Fibroblast of the aortic adventitia (primary cell): ENCODE measurements around the gene ZNF79. TPM values are rescaled to one million over a fixed set of nuclear protein-coding genes. Genes with fewer than 3 reads are reported as not detected.
"Not testable (repeated sequence)": the region's sequence is repeated elsewhere in the genome, so short reads cannot be mapped to it uniquely, and the experiment has no call there.

ENCODE experiments used
- DNase-seq: peaks from one replicate; pipeline ENCODE4 v3.0.0-alpha.2; 2010; ENCODE audit warnings: low read depth
- H3K4me3 ChIP-seq: 2 replicates; pipeline ENCODE4 v1.5.1; 2011; ENCODE audit warnings: low read depth, mild to moderate bottlenecking, control low read depth, low read length, moderate library complexity
- total RNA-seq: library from RNA; depleted of rRNA; stranded (reverse); fragments of >200 nt; gene quantifications from 2 replicates; pipeline ENCODE4 v1.2.3, GENCODE V29; 2012; ENCODE audit warnings: low replicate concordance
- TF ChIP-seq, protein P1 (sequence below): IDR thresholded peaks from 2 replicates; pipeline ENCODE4 v1.5.1; 2011; ENCODE audit warnings: mild to moderate bottlenecking, low read length, control low read depth, inconsistent platforms; ENCODE audit not compliant: insufficient read depth

ZNF79 gene
- total RNA-seq, 1 donor, result 10.2 TPM

DNA sequence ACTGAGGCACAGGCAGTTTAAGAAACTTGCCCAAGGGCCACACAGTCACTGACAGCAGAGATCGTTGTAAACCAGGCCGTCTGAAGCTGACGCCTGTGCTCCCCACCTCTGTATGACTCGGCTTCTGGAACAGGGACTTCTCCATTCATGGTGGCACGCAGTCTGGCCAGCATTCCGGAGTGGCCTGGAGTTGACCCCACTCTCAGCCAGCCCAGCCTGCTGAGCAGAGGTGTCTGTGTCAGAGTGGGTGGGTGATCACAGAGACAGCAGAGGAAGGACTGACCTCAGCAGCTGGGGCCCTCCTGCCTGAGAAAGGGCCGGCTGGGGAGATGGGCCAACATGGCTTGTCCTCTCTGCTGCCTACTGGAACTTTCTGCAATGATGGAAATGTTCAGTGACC, 39.7 kb downstream of the ZNF79 start:
- DNase-seq, result peak; percentile 45
- H3K4me3 ChIP-seq, result no peak overlapping the region
- TF ChIP-seq, protein P1, sequence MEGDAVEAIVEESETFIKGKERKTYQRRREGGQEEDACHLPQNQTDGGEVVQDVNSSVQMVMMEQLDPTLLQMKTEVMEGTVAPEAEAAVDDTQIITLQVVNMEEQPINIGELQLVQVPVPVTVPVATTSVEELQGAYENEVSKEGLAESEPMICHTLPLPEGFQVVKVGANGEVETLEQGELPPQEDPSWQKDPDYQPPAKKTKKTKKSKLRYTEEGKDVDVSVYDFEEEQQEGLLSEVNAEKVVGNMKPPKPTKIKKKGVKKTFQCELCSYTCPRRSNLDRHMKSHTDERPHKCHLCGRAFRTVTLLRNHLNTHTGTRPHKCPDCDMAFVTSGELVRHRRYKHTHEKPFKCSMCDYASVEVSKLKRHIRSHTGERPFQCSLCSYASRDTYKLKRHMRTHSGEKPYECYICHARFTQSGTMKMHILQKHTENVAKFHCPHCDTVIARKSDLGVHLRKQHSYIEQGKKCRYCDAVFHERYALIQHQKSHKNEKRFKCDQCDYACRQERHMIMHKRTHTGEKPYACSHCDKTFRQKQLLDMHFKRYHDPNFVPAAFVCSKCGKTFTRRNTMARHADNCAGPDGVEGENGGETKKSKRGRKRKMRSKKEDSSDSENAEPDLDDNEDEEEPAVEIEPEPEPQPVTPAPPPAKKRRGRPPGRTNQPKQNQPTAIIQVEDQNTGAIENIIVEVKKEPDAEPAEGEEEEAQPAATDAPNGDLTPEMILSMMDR, result no peak

DNA sequence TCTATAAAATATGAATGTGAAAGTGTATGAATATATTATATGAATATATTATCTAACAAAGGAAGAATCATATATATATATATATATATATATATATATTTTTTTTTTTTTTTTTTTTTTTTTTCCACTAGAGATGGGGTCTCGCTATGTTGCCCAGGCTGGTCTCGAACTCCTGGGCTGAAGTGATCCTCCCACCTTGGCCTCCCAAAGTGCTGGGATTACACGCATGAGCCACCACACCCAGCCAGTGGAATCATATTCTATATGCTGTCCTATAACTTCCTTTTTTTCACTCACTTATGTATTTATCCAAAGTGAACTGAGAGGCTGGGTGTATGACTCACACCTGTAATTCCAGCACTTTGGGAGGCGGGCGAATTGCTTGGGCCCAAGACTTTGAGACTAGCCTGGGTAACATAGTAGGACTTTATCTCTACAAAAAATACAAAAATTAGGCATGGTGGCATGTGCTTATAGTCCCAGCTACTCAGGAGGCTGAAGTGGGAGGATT, 42.3 kb downstream of the ZNF79 start:
- DNase-seq, H3K4me3 ChIP-seq: not testable (repeated sequence)

DNA sequence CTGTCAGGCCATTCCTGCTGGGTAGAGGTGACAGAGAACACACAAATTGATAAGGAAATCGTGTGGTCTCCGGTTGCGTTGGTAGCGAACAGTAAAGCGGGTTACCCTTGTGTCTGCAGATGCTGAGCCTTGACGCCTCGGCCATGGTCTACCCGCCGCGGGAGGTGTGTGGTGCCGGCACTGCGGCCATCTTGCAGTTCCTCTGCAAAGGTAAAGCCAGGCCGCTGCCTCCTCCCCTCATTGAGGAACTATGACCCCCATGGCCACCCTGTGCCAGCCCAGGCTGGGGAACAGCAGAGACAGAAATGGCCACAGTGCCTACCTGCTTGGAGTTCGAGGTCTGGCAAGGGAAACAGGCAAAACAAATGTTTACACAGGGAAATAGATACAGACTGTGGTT, 43.4 kb downstream of the ZNF79 start:
- TF ChIP-seq, protein P1, result no peak
- no peak for DNase-seq
- no peak overlapping the region for H3K4me3 ChIP-seq

DNA sequence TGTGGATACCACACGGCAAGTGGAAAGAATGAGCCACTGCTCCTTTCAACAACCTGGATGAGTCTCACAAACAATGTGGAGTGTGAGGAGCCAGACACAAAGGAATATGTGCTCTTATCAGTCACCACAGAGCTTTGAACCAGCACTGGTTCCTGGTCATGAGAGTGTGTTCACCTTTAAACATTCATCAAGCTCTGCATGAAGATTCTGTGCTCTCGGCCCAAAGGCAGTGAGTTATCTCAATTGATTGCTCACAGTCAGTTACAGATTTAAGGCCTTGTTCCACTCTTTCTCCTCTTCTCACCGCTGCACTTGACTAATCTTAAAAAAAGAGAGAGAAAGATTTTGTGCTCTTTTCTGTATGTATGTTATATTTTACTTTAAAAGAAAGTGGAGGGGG, 46.5 kb downstream of the ZNF79 start:
- H3K4me3 ChIP-seq, result no peak overlapping the region
- DNase-seq, result no peak
- TF ChIP-seq, protein P1, result no peak

DNA sequence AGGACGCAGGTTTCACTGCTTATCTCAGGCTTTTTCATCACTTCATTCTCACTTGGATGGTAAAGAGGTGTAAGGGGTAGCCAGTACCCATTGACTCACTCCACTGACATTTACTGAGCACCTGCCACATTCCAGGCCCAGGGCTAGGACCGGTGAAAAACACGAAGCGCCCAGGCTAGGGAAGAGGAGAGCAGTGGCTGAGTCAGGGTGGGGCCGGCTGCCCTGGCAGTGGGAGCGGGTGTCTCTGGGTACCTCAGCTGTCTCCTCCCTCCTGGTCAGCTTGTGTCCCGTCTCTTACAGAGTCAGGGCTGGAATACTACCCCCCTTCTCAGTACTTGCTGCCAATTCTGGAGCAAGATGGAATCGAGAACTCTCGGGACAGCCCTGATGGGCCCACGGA, 49.3 kb downstream of the ZNF79 start:
- DNase-seq, result no peak
- no peak overlapping the region for H3K4me3 ChIP-seq
- TF ChIP-seq, protein P1, result no peak

DNA sequence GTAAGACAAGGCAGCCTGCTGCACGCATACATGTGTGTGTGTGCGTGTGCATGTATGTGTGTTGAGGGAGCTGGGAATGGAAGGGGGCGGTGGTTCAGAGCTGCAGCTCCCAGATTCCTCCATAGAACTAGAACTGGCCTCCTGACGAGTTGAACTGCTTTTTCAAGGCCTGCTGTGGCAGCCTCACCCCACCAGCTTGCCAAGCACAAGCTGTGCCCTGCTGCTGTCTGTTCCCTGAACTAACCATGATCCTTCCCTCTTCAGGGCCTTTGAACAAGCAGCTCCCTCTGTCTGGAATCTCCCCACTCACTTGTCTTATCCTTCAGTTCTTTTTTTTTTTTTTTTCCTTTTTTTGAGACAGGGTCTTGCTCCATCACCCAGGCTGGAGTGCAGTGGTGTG, 49.8 kb downstream of the ZNF79 start:
- DNase-seq, result no peak
- TF ChIP-seq, protein P1, result no peak
- no peak overlapping the region for H3K4me3 ChIP-seq

DNA sequence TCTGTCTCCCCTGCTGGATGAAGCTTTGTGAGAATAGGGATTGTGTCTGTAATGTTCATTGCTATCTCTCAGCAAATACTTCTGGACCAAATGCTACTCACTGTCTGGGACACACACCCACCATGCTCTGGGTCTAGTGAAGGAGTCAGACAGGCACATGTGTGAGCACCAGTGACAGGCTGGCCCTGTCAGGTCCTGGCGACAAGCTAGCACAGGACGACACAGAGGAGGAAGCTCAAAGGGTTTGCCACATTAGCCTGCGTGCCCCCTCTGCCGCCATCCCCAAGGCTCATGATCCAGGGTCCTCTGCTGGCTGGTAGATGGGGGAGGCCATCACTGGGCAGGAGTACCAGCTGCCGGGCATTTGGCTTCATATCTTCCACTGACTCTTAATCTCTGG, 50.4 kb downstream of the ZNF79 start:
- no peak overlapping the region for H3K4me3 ChIP-seq
- TF ChIP-seq, protein P1, result no peak
- DNase-seq, result no peak
